Testis (tissue), 3 donors: ENCODE results near the gene RHOH. TPM values are rescaled to one million over a fixed set of nuclear protein-coding genes. Genes with fewer than 3 reads are reported as not detected.

Experiments used
- DNase-seq: peaks from one replicate; pipeline ENCODE4 v3.0.0-alpha.2; 2019
- H3K27ac ChIP-seq, 2 donors: fragments of 200-600 bp; sonication (generic); one replicate each; pipeline ENCODE4 v1.5.1; 2019
- H3K27me3 ChIP-seq: fragments of 200-600 bp; sonication (generic); one replicate; pipeline ENCODE4 v1.5.1; 2019
- H3K36me3 ChIP-seq: fragments of 200-600 bp; sonication (generic); one replicate; pipeline ENCODE4 v1.5.1; 2017; ENCODE audit warnings: low read depth; ENCODE audit errors: missing control alignments
- H3K4me1 ChIP-seq: fragments of 200-600 bp; sonication (generic); one replicate; pipeline ENCODE4 v1.5.1; 2019
- H3K4me3 ChIP-seq, 2 donors: fragments of 200-600 bp; sonication (generic); one replicate each; pipeline ENCODE4 v1.5.1; 2017 to 2019
- H3K9me3 ChIP-seq: fragments of 200-600 bp; sonication (generic); one replicate; pipeline ENCODE4 v1.5.1; 2017
- CTCF ChIP-seq, 3 experiments: fragments of 450-650 bp in 2 of 3; fragments of 200-600 bp in 1 of 3; sonication (generic) in 1 of 3; IDR thresholded peaks; one replicate each; pipeline ENCODE4 v1.5.1; 2016 to 2019; ENCODE audit warnings: antibody characterized with exemption in 3 of 3, mild to moderate bottlenecking in 2 of 3, moderate library complexity in 1 of 3
- POLR2A ChIP-seq: fragments of 450-650 bp; IDR thresholded peaks from one replicate; pipeline ENCODE4 v1.6.1; 2017; ENCODE audit warnings: antibody characterized with exemption, mild to moderate bottlenecking, moderate library complexity
- WGBS, 2 donors: methylation state at CpG; one replicate each; pipeline ENCODE4 v1.1.5; 2018; 5-methylcytosine and 5-hydroxymethylcytosine counted together
- intact Hi-C: fragments of 100-400 bp; cut with DNase I; formaldehyde crosslinking; loops from one replicate; pipeline ENCODE4 v1.15.1; 2023; ENCODE audit warnings: low total_unique reads
- polyA plus RNA-seq: library from polyadenylated mRNA; stranded (reverse); fragments of 350-450 nt; fragmentation: Illumina TruSeq; extraction: RNeasy Lipid Tissue Mini Kit (QIAGEN cat#74804); gene quantifications from one replicate; pipeline ENCODE4 v1.2.3, GENCODE V29; 2014; ENCODE audit warnings: low read depth, low replicate concordance; ENCODE audit not compliant: insufficient read depth
- total RNA-seq, 2 donors: library from RNA; depleted of rRNA; stranded (reverse); fragments of >200 nt; gene quantifications; one replicate each; pipeline ENCODE4 v1.2.3, GENCODE V29; 2016

The RHOH gene
- total and polyA plus RNA-seq, 3 donors from 2014 or later: 0.39 to 2.5 (median 1.2) TPM

- intact Hi-C loops: no loop called here
- TF ChIP-seq CTCF (IDR thresholded peaks at IDR 0.05) (no peak), POLR2A (no peak)
Observed at GRCh38 chr4:40190019-40190418, 6.8 kb upstream of the RHOH start.

GRCh38 chr4:40190465-40190864 is 6.4 kb upstream of the RHOH start:
- no peak for DNase-seq
- TF ChIP-seq POLR2A (no peak), CTCF (IDR thresholded peaks at IDR 0.05) (no peak)
- no peaks in the 10 kb centered on the region for H3K9me3 ChIP-seq
- no peak overlapping the region for H3K4me3 ChIP-seq
- WGBS, 2 donors: 86% methylated on average over 5 of the region's 5 CpGs
- intact Hi-C loops: no loop called here
- H3K4me1 ChIP-seq: no peaks in the 10 kb centered on the region
- H3K27me3 ChIP-seq: no peaks in the 10 kb centered on the region
- no peaks in the 10 kb centered on the region for H3K36me3 ChIP-seq
- no peak overlapping the region for H3K27ac ChIP-seq

More at GRCh38 chr4:40190019-40190418, 6.8 kb upstream of the RHOH start:
- Histone ChIP-seq H3K36me3 (no peaks in the 10 kb centered on the region), H3K27ac (no peak overlapping the region), H3K9me3 (no peaks in the 10 kb centered on the region), H3K4me1 (no peaks in the 10 kb centered on the region), H3K27me3 (no peaks in the 10 kb centered on the region), H3K4me3 (no peak overlapping the region)
- WGBS, 2 donors: 74 to 78% methylated on average over 5 of the region's 5 CpGs
- peak; percentile 33 for DNase-seq

- H3K27me3 ChIP-seq: no peaks in the 10 kb centered on the region
- 77% methylated on average over 14 of the region's 14 CpGs for WGBS, 2 donors
- DNase-seq: no peak
- TF ChIP-seq POLR2A: no peak
- no peak for TF ChIP-seq CTCF (IDR thresholded peaks at IDR 0.05)
- no peaks in the 10 kb centered on the region for H3K36me3 ChIP-seq
- H3K4me3 ChIP-seq: no peak overlapping the region
- no peaks in the 10 kb centered on the region for H3K4me1 ChIP-seq
- no peak overlapping the region for H3K27ac ChIP-seq
- intact Hi-C loops: no loop called here
- no peaks in the 10 kb centered on the region for H3K9me3 ChIP-seq
Observed at GRCh38 chr4:40190880-40191815, 5.7 kb upstream of the RHOH start.

- no peaks in the 10 kb centered on the region for H3K4me1 ChIP-seq
- H3K27me3 ChIP-seq: no peaks in the 10 kb centered on the region
- no peak overlapping the region for H3K4me3 ChIP-seq
- no peak for TF ChIP-seq POLR2A
- no peak for TF ChIP-seq CTCF (IDR thresholded peaks at IDR 0.05)
- no peaks in the 10 kb centered on the region for H3K9me3 ChIP-seq
- no peak for DNase-seq
- H3K27ac ChIP-seq: no peak overlapping the region
- intact Hi-C loops: no loop called here
- no peaks in the 10 kb centered on the region for H3K36me3 ChIP-seq
- WGBS, 2 donors: 81 to 85% methylated on average over 8 of the region's 8 CpGs
Observed at GRCh38 chr4:40192114-40193015, 4.5 kb upstream of the RHOH start.
